ENCODE measurements around the gene COLQ.

DNA sequence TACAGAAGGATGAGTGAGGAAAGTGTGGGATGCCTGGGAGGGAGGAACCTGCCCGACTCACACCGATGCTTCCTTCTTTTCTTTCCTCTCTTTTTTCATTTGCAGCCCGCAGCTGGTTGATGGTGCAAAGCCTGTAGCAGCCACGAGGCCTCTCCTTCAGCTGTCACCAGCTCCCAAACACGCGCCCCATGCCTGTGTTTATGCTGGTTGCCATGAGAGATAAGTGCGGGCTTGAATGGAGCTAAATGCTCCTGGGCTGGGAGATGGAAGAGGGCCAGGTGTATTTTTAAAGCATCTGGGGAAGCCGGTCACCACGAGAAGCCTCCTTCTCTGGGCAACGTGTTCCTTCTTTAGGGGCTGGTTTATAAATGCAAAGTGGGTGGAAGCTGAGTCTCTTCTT, 9.3 kb downstream of the COLQ start:
- TF ChIP-seq, protein P1, sequence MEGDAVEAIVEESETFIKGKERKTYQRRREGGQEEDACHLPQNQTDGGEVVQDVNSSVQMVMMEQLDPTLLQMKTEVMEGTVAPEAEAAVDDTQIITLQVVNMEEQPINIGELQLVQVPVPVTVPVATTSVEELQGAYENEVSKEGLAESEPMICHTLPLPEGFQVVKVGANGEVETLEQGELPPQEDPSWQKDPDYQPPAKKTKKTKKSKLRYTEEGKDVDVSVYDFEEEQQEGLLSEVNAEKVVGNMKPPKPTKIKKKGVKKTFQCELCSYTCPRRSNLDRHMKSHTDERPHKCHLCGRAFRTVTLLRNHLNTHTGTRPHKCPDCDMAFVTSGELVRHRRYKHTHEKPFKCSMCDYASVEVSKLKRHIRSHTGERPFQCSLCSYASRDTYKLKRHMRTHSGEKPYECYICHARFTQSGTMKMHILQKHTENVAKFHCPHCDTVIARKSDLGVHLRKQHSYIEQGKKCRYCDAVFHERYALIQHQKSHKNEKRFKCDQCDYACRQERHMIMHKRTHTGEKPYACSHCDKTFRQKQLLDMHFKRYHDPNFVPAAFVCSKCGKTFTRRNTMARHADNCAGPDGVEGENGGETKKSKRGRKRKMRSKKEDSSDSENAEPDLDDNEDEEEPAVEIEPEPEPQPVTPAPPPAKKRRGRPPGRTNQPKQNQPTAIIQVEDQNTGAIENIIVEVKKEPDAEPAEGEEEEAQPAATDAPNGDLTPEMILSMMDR (IDR thresholded peaks at IDR 0.05): no peak
- no peak for TF ChIP-seq POLR2A (IDR thresholded peaks at IDR 0.05)
- TF ChIP-seq EP300 (IDR thresholded peaks at IDR 0.05): no peak

All from tibial nerve (tissue), 4 donors.